HG03432 (cell line): ENCODE results near the gene EXOC6.
"Not testable (repeated sequence)": the region's sequence is repeated elsewhere in the genome, so short reads cannot be mapped to it uniquely, and the experiment has no call there.

Source experiments
- ATAC-seq: cut with Tn5 transposase; IDR thresholded peaks from one replicate; pipeline ENCODE4 v1.9.1; 2021; ENCODE audit warnings: mild to moderate bottlenecking, moderate library complexity; ENCODE audit not compliant: unreplicated experiment

EXOC6 gene

DNA sequence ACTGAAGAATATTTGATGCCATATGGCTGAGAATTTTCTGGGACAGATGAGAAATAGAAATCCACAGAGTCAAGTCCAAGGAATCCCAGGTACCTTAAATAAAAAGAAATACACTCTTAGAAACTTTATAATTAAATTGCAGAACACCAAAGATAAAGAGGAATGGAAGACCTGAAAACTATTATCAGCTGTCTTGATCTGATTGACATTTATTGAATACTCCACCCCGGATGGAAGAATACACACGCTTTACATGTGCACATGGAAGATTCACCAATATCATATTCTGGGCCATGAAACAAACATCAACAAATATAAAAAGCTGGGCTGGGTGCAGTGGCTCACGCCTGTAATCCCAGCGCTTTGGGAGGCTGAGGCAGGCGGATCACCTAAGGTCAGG lies 81.6 kb downstream of the EXOC6 start:
- no peak for ATAC-seq

DNA sequence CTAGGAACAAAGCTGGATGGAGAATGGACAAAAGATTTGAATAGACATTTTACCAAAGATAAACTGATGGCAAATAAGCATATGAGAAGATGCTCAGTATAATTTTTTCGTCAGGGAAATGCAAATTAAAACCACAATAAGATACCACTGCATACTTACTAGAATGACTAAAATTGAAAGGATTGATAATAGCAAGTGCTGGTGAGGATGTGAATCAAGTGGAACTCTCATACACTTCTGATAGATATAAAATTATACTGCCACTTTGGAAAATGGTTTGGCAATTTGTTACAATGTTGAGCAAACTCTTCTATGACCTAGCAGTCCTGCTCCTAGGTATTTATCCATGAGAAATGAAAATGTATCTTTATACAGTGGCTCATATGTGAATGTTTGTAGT lies 83.3 kb downstream of the EXOC6 start:
- ATAC-seq, result no peak

DNA sequence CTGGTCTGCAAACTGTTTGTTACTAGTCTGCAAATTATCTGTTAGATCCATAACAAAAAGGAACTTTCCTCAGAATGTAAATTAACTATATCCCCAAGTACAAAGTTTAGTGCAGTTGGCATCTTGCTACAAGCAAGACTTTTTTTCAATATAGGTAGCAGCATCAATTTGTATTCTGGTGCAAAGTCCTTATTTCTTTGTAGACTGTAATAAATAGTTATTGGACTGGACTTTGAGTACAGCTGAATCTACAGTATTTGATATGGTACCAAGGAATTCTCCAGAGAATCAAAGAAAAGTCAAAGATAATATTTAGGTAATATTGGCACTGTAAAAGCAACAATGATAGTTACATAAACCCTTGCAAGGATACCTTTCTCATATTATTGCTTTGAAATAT lies 89.6 kb downstream of the EXOC6 start:
- no peak for ATAC-seq

DNA sequence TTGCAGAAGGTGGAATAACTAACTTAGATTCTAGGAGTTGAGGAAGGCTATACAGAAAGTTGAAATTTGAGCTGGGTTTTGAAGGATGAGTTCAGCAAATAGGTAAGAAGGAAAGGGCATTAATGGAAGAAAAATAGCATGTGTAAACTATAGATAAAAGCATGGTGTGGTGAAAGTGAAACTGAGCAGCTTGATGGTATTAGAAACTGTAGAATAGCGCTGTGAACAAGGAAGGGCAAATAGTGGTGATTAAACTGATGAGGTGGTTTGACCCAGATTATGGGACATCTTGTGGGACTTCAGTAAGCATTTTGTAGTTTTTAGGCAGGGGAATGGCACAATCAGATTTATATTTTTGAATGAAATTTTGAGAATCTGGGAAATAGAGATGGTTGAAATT lies 90.5 kb downstream of the EXOC6 start:
- ATAC-seq, result no peak

DNA sequence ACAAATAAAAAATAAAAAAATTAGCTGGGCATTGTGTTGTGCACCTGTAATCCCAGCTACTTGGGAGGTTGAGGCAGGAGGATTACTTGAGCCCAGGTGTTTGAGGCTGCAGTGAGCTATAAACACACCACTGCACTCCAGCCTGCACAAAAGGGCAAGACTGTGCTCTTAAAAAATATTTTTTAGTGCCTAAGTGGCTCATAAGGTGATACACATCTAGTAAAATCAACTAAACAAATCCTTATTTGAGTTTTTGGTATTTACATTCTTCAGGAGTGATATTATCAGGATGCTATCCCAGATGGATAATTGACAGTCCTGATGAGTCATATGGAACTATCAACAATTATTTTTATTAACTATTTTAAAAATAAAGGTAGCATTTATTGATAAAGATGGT lies 93.9 kb downstream of the EXOC6 start:
- no peak for ATAC-seq

DNA sequence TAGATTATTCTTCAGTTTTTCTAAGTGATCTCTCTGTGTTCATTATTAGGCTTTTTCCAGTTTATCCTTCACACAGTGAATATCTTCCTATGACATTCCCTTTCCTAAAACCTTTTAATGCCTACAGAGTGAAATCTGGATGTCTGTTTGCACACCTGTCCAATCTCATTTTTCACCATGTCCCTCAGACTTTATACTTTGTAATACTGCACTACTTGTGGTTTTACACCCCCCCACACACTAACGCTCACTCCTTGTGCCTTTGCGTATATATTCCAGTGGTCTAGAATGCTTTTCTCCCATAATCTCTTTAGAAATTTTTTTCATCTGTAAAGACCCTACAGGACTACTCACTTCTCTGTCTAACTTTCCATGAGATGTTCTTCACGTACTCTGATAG lies 98.2 kb downstream of the EXOC6 start:
- no peak for ATAC-seq

DNA sequence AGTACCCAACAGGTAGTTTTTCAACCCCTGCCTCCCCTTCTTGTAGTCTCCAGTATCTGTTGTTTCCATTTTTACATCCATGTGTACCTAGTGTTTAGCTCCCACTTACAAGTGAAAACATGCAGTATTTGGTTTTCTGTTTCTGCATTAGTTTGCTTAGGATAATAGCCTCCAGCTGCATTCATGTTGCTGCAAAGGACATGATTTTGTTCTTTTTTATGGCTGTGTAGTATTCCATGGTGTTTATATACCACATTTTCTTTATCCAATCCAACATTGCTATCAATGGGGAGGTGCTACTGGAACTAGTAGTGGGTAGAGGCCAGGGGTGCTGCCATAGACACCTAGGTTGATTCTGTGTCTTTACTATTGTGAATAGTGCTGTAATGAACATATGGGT lies 104.3 kb downstream of the EXOC6 start:
- not testable (repeated sequence) for ATAC-seq

DNA sequence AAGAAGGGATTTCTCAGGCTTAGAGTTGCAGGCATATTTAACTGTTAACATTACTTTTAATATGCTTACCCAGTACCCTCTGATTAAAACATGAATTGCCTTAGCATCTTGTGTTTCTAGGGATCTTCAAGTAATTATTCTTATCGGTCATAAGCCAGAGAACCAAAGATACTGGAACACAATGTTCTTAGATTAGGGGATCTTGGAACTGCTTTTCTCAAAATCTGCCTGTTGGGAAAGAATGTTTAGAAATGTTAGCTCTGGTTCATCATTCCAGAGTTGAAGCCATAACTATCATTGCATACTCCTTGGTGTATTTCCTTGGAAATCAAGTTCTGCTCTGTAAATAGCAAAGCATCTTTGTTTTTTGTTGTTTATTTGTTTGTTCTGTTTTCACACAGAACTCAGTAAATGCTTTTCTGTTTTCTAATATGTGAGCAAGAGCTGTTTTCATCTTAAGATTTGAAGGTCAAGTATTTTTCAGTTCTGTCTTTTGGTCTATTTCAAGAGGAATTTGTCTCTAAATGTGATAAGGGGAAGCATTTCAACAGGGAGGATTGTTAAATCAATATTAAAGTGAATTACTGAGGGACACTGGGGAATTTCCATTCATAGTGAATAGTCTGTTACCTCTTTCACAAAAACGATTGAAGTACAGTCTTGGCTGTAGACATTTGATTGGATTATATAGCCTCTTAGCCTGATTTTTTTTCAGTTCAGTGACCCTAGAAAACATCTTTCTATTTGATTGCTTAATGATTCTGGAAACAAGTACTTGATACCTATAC lies 109.1 kb downstream of the EXOC6 start:
- ATAC-seq, result no peak

DNA sequence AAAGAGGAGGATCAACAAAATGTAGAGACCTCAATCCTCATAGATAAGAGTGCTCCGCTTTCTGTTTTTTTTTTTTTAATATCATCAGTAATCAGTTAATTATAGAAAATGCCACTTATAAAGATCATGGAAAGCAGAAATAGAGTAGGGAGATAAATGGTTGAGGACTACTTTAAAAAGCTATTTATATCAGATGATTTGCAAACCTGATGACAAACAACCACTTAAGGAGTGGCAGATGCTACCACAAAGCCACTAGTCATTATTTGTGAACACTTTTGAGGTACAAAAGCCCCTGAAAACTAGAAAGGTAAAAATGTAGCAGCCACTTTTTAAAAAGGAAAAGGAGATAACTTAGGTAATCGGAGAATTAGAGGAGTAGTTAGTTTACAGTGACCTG lies 113.3 kb downstream of the EXOC6 start:
- no peak for ATAC-seq

DNA sequence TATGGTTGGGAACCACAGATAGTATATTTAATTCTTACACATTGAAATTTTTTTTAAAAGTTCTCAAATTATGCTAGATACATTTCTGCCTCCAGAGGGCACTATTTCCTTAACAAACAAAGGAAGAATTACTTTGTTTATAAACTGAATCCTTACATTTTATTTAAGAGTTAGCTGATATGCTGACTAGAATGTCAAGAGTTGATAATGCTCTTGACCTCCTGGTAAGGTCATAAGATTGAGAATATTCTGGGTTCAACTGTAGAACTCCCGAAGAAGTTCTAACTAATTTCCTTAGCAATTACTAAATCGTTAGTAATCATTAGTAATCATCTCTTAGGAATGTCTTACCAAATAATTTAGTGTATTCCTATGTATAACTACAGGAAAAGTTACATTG lies 117.0 kb downstream of the EXOC6 start:
- no peak for ATAC-seq

DNA sequence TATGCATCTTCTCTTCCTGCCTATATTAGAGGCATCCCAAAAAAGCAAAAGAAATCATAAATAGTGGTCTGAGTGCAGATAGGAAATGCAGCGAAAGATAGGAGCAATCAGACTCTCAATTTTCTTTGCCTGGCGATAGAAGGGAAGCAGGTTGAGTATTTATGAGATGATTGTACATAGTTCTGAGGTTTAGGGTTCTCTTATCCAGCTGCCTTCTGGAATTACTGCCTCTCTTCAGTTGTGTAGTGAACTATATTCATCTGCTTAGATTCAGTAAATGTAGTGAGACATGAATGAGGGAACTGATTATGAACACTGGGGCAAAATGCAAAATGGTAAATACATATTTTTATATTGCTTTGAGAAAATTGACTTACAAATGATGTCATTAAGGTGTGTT lies 119.3 kb downstream of the EXOC6 start:
- no peak for ATAC-seq

DNA sequence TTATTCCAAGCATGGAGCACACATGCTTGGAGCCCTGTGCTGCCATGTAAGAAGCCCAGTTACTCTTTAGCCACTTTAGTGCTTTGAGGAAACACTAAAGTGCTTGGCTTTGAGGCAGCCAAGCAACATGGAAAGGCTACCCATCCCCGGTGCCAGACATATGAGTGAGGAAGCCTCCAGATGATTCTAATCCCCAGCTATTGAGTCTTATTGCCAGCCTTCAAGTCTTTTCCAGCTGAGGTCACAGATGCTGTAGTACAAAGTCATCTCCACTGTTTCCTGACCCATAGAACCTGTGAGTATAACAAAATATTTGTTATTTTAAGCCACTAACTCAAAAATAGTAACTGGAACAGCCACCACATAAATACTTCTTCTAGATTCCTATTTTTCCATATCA lies 120.8 kb downstream of the EXOC6 start:
- ATAC-seq, result no peak

DNA sequence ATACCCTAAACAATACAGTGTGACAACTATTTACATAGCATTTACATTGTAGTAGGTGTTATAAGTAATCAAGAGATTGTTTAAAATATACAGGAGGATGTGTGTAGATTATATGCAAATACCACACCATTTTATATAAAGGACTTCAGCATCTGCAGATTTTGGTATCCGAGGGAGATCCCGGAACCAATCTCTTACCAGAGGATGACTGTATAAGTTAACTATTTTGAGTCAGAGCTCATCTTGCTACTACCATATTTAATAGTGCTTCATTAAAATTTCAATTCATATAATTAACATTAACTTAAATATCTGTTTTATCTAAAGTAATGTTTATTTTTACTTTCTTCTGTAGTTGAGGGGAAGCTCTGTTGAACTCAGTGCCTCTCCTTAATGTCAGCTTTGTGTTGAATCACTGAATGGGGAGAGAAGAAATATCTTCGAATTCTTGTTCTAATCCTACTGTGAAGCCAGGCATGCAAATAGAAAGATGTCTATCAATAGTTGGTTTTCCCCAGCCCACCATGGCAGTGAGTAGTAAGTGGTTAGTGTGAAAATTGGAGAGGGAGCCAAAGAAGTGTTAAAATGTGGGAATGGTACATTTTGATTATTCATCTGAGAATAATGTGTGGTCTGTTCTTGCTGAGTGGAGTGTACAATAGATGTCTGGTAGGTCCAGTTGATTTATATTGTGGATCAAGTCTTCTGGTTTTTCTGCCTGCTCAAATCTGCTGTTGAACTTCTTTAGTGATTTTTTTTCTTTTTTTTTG lies 122.2 kb downstream of the EXOC6 start:
- no peak for ATAC-seq

DNA sequence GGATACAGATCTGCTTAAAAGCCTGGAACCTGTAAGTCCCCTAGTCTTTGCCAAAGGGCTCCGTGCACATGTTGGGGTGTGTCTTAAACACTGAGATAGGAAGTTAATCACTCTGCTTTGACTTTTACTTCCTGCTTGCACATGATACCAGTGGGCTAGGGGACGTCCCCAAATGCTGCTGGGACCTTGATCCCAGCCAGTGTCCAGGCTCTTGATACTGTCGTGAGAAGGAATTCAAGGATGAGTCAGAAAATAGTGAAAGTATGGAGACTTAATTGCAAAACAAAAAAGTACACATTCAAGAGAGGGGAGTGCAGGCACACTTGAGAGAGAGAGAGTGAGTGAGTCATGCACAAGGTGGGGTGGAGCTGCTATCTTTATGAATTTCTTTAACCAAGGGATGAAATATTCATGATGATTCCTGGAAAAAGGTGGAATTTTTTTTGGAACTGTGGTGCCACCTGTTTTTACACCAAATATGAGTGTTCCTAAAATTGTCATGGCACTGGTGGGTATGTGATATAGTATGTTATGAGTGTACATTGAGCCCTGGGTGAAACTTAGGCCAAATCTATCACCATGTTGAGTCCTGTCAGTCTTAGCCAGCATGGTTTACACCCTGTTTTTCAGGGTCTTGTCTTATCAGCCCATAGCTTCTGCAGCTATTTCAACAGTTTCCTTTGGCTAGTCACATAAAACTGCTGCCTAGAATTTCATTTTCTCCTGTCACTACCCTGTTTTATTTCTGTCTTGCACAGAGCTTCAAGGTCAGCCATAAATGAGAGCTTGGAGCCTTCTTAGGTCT lies 123.9 kb downstream of the EXOC6 start:
- ATAC-seq, result no peak

DNA sequence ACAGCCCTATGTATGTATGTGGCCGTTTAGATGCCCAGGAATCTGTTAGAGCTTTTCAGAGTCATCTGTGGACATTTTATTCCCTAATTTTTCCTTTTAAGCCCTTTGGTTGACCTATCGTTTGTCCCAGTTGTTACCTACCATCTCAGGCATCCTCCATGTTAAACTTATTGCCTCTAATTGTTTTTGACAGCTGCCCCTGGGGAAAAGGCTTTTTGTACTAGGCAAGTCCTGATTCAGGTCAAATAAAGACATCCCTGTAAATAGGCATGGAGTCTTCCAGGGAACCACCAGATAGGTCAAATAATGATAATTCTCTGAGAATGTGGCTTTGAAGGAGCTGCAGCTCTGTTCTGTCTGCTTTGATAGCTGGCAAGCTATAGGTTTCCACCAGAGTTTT lies 124.6 kb downstream of the EXOC6 start:
- ATAC-seq, result no peak

DNA sequence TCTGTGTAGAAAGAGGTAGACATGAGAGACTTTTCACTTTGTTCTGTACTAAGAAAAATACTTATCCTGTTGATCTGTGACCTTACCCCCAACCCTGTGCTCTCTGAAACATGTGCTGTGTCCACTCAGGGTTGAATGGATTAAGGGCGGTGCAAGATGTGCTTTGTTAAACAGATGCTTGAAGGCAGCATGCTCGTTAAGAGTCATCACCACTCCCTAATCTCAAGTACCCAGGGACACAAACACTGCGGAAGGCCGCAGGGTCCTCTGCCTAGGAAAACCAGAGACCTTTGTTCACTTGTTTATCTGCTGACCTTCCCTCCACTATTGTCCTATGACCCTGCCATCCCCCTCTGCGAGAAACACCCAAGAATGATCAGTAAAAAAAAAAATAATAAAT lies 128.0 kb downstream of the EXOC6 start:
- not testable (repeated sequence) for ATAC-seq

DNA sequence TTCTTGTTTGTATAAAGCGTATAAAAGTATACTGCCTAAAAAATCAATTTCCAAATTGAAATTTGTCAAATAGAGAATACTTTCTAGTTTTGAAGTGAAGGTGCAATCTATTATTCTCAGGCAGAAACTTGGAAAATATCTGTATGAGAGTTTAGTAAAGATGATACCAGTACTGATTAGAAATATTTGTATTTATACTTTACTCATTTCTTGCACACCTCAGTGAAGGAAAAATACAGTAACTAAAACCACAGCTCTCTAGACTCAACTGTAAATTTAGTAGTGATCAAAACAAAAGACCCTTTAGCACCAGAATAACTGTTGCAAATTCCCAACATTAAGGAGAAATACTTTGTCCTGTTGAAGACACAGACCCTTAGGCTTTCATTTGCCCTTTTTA lies 140.9 kb downstream of the EXOC6 start:
- ATAC-seq, result no peak

DNA sequence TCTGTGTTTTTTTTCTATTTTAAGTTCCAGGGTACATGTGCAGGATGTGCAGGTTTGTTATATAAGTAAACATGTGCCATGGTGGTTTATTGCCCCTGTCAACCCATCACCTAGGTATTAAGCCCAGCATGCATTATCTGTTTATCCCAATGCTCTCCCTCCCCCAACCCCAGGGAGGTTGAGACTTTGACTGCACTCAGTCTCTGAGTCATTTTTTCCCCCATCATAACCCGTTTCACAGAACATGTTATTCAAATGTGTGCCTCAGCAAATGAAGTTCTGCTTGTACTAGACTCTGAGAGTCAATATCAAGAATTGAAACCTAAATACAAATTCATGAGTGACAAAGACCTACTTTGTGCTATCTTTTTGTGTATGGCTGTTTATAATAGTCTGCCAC lies 142.3 kb downstream of the EXOC6 start:
- ATAC-seq, result no peak

DNA sequence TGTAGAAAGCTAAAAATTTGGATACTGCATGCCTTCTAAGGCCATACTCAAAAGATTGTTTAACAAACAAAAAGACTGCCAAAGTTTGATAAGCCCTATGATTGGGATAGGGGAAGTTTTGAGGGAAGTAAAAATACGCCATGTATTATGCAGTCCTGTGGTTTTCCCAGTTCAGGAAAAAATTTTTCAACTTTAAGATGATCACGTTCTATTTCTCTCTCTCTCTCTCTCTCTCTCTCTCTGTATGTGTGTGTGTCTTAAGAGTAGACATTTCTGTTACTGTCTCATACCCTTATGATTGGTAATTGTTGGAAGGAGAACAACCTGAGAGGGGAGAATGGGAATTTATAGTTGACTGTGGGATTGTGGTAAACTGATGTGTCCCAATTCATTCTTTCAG lies 143.2 kb downstream of the EXOC6 start:
- ATAC-seq, result no peak

DNA sequence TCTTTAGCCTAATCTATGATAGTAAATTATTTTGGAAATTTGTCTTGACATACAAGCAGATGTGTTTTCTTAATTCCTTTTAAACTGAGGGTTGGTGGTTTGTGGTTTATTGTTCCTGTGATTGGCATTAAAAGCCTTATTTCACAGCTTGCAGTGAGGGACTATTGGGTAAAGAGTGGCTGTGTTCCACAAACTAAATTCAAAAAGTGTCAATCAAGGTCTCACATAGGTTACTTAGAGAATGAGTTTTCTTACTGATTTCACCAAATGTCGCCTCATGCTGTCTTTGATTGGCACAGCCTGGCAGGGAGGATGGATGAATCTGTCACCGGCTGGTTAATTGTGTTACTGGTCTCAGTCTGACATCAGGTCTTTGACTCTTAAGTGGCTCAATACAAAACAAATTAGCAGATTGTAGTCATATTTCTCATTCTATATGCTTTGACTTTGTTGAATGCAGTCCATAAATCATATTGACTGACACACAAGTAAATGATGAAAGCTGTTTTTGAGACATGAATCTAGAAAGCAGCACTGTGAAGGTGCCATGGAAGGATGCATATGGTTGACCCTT lies 145.5 kb downstream of the EXOC6 start:
- ATAC-seq, result no peak

DNA sequence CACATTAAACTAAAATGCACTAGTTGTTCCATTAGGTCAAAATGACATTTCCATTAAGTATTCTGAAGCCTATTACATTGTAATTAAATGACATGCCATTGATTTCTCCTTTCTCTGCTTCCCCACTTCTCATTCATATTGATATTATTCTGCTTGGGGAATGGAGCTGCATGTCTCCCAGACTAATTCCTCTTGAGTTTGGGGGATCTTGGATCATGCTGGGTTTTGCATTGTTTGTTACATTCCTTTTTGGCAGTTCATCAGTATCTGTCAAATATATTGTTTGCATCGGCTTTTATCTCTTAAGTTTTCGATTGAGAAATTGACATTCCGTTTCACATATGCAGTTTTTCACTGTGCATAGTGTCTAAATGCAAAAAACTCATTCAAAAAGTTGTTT lies 147.2 kb downstream of the EXOC6 start:
- ATAC-seq, result no peak
